ENCODE data around the gene RHBDL1. TPM values are rescaled to one million over a fixed set of nuclear protein-coding genes. Genes with fewer than 3 reads are reported as not detected.

RHBDL1 gene
- total RNA-seq, 1 experiment from 2014 or later, result 1.5 TPM

DNA sequence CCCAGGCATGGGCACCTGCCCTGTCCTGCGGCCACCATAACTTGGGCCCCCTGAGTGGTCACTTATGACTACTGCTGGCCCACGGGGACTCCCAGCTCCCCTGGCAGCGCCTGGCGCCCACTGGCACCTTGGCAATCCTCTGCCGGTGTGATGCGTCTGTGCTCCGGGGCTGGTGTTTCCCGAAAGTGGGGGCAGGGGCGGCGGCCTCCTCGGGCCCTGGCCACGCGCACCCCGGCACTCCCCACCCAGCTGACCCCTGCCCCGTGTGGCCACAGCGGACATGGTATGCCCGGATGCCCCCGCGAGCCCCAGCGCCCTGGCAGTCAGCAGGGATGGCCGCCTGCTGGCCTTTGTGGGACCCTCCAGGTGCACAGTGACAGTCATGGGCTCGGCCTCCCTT is 18.0 kb upstream of the RHBDL1 start:
- CTCF ChIA-PET, result no interaction called here
- no TSS peak for BruUV-seq (replicated peaks)
- Histone ChIP-seq H3K9me3 (ENCODE audit: low read depth, low read length, poor library complexity, severe bottlenecking) (no peaks in the 10 kb centered on the region), H3K27ac (ENCODE audit: low read depth, low read length, poor library complexity, severe bottlenecking) (no peak overlapping the region), H3K4me3 (ENCODE audit: low read depth, low read length, poor library complexity, severe bottlenecking) (no peak overlapping the region), H3K27me3 (replicated peaks; ENCODE audit: insufficient read depth, low read depth, low read length, poor library complexity) (no peaks in the 10 kb centered on the region), H3K4me1 (ENCODE audit: insufficient read depth, low read length, poor library complexity, severe bottlenecking) (peaks cover 6% of the 10 kb centered on the region), H3K36me3 (ENCODE audit: insufficient read depth, low read length, poor library complexity, severe bottlenecking) (peaks cover 4% of the 10 kb centered on the region)
- TF ChIP-seq, protein P1, sequence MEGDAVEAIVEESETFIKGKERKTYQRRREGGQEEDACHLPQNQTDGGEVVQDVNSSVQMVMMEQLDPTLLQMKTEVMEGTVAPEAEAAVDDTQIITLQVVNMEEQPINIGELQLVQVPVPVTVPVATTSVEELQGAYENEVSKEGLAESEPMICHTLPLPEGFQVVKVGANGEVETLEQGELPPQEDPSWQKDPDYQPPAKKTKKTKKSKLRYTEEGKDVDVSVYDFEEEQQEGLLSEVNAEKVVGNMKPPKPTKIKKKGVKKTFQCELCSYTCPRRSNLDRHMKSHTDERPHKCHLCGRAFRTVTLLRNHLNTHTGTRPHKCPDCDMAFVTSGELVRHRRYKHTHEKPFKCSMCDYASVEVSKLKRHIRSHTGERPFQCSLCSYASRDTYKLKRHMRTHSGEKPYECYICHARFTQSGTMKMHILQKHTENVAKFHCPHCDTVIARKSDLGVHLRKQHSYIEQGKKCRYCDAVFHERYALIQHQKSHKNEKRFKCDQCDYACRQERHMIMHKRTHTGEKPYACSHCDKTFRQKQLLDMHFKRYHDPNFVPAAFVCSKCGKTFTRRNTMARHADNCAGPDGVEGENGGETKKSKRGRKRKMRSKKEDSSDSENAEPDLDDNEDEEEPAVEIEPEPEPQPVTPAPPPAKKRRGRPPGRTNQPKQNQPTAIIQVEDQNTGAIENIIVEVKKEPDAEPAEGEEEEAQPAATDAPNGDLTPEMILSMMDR (conservative IDR thresholded peaks at IDR 0.05; ENCODE audit: low read depth, low read length), result no peak
- TF ChIP-seq EZH2 (IDR thresholded peaks at IDR 0.05; ENCODE audit: borderline replicate concordance, low read depth, low read length, poor library complexity, severe bottlenecking), result no peak
- intact Hi-C loops (cut with micrococcal nuclease; ENCODE audit: unreplicated experiment), result no loop called here
- POLR2A ChIA-PET (ENCODE audit: low non-redundant PET), result no interaction called here
- DNase-seq (ENCODE audit: low spot score), result no peak

DNA sequence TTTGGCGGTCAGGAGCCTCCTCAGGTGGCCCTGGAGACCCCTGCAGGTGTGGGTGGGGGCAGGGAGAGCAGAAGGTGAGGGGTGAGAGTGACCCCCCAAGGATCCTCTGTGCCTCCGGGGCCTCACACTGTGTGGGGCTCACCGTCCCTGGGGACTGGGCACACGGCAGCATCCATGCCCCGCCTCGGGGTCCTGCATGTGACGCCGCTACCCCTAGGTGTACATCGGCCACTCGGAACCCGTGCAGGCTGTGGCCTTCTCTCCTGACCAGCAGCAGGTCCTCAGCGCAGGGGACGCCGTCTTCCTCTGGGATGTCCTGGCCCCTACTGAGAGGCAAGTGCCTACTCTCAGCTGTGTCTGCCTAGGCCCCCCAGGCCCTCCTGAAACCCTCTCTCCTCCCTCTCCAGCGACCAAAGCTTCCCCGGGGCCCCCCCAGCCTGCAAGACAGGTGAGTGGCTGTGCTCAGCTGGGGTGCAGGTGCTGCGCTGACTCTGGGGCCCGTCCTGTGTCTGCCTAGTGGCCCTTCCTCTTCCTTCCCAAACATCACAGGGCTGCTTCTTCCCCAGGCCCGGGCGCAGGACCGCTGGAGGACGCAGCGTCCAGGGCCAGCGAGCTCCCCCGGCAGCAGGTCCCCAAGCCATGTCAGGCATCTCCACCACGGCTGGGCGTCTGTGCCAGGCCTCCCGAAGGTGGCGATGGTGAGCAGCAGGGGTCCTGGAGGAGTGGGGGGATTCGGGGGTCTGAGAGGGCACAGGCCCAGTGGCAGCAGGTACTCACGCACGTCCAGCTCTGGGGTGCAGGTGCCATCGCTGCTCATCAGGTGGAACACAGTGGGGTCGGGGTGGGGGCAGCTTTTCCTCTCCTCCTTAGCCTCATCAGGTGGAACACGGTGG is 16.5 kb upstream of the RHBDL1 start:
- intact Hi-C loops (cut with micrococcal nuclease; ENCODE audit: unreplicated experiment), result no loop called here
- no peak for DNase-seq (ENCODE audit: low spot score)
- Histone ChIP-seq H3K27me3 (replicated peaks; ENCODE audit: insufficient read depth, low read depth, low read length, poor library complexity) (no peaks in the 10 kb centered on the region), H3K27ac (ENCODE audit: low read depth, low read length, poor library complexity, severe bottlenecking) (no peak overlapping the region), H3K4me1 (ENCODE audit: insufficient read depth, low read length, poor library complexity, severe bottlenecking) (peaks cover 6% of the 10 kb centered on the region), H3K9me3 (ENCODE audit: low read depth, low read length, poor library complexity, severe bottlenecking) (no peaks in the 10 kb centered on the region), H3K36me3 (ENCODE audit: insufficient read depth, low read length, poor library complexity, severe bottlenecking) (peaks cover 4% of the 10 kb centered on the region), H3K4me3 (ENCODE audit: low read depth, low read length, poor library complexity, severe bottlenecking) (no peak overlapping the region)
- no TSS peak for BruUV-seq (replicated peaks)
- ChIA-PET POLR2A (ENCODE audit: low non-redundant PET) (no interaction called here), CTCF (interaction anchor here (0.6 kb wide), 1 partner anchor 22 kb away, joined by 10 read pairs; no protein-coding TSS in a partner anchor)
- TF ChIP-seq, protein P1 (conservative IDR thresholded peaks at IDR 0.05; ENCODE audit: low read depth, low read length), result 0 out of 2 replicates have a peak, but pooled peaks have one; percentile 13
- TF ChIP-seq EZH2 (IDR thresholded peaks at IDR 0.05; ENCODE audit: borderline replicate concordance, low read depth, low read length, poor library complexity, severe bottlenecking), result no peak

DNA sequence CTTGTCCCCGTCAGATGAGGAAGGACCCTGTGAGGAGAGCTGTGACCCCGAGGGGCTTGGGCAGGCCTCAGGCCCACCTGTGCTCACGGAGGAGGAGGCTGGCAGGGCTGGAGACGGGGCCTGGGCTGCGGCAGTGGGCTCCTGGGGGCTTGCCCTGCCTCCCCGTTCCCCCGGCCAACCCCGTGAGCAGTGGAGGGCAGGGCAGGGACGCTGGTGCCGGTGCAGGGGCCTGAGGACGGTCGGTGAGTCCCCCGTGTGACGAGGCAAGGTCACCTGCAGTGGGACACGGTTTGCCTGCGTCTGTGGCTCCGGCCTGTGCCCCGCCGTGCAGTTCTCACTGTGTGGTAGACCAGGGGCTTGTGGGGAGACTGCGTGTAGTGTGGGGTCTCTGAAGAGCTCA is 15.9 kb upstream of the RHBDL1 start:
- ChIA-PET POLR2A (ENCODE audit: low non-redundant PET) (no interaction called here), CTCF (no interaction called here)
- no peak for DNase-seq (ENCODE audit: low spot score)
- Histone ChIP-seq H3K4me1 (ENCODE audit: insufficient read depth, low read length, poor library complexity, severe bottlenecking) (peaks cover 6% of the 10 kb centered on the region), H3K36me3 (ENCODE audit: insufficient read depth, low read length, poor library complexity, severe bottlenecking) (peaks cover 4% of the 10 kb centered on the region), H3K4me3 (ENCODE audit: low read depth, low read length, poor library complexity, severe bottlenecking) (no peak overlapping the region), H3K27me3 (replicated peaks; ENCODE audit: insufficient read depth, low read depth, low read length, poor library complexity) (no peaks in the 10 kb centered on the region), H3K9me3 (ENCODE audit: low read depth, low read length, poor library complexity, severe bottlenecking) (no peaks in the 10 kb centered on the region), H3K27ac (ENCODE audit: low read depth, low read length, poor library complexity, severe bottlenecking) (no peak overlapping the region)
- no peak for TF ChIP-seq EZH2 (IDR thresholded peaks at IDR 0.05; ENCODE audit: borderline replicate concordance, low read depth, low read length, poor library complexity, severe bottlenecking)
- TF ChIP-seq, protein P1 (conservative IDR thresholded peaks at IDR 0.05; ENCODE audit: low read depth, low read length), result no peak
- no TSS peak for BruUV-seq (replicated peaks)
- intact Hi-C loops (cut with micrococcal nuclease; ENCODE audit: unreplicated experiment), result no loop called here
